ENCODE results near the gene C14orf132. TPM values are rescaled to one million over a fixed set of nuclear protein-coding genes. Genes with fewer than 3 reads are reported as not detected.

Gene C14orf132
- total RNA-seq, 4 donors from 2014 or later, result 3.0 to 13.5 (median 3.9) TPM

DNA sequence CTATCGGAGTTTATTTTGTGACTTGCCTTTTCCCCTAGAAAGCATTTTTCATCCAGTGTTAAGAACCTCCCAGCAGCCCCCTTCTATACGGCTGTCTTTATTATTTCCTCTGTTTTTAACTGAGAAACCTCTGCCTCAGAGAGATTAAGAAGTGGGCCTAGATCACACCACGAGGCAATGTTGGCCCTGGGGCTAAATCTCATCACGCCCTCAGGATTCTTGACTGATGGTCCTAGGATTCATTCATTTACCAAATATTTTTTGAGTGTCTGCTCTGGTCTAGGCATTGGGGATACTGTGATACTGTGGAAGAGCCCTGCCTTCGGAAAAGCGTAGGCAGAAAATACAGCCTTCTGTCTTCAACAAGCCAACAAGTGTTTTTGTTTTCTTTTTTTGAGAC is 42.1 kb downstream of the C14orf132 start:
- Histone ChIP-seq H3K9me3 (no peaks in the 10 kb centered on the region), H3K27me3 (no peaks in the 10 kb centered on the region), H3K27ac (no peak overlapping the region), H3K4me1 (peaks cover 6 to 45% (median 8%) of the 10 kb centered on the region in 3 donors), H3K36me3 (no peaks in the 10 kb centered on the region), H3K4me3 (no peak overlapping the region)
- no peak for TF ChIP-seq POLR2A (IDR thresholded peaks at IDR 0.05)
- TF ChIP-seq, protein P1, sequence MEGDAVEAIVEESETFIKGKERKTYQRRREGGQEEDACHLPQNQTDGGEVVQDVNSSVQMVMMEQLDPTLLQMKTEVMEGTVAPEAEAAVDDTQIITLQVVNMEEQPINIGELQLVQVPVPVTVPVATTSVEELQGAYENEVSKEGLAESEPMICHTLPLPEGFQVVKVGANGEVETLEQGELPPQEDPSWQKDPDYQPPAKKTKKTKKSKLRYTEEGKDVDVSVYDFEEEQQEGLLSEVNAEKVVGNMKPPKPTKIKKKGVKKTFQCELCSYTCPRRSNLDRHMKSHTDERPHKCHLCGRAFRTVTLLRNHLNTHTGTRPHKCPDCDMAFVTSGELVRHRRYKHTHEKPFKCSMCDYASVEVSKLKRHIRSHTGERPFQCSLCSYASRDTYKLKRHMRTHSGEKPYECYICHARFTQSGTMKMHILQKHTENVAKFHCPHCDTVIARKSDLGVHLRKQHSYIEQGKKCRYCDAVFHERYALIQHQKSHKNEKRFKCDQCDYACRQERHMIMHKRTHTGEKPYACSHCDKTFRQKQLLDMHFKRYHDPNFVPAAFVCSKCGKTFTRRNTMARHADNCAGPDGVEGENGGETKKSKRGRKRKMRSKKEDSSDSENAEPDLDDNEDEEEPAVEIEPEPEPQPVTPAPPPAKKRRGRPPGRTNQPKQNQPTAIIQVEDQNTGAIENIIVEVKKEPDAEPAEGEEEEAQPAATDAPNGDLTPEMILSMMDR (IDR thresholded peaks at IDR 0.05), result no peak
- WGBS, 2 donors, result 83 to 84% methylated on average over 6 of the region's 6 CpGs
- no peak for DNase-seq
- intact Hi-C loops (cut with DNase I), result no loop called here

DNA sequence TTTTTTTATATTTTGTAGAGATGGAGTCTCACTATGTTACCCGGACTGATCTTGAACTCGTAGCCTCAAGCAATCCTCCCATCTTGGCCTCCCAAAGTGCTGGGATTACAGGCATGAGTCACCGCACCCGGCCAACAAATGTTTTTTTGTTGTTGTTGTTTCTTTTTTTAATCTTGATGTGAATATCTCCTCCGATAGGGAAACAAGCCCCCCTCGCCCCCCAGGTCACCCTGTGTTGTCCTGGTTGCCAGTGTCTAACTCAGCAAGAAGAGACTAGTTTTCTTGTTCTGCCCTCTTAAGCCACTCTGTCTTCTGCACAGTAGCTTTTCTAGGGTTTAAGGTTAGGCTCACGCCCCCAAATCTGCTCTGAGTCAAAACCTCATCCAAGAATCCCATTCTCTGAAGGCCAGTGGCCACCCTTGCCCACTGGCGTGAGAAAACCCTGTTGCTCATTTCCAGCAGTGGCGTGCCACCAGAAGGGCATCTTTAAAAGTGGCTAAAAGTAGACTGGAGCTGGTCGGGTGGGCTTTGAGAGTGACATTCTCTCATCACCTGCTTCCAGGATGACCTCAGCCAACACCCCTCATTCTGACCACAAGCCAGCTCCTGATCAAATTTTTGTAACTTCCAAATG is 42.7 kb downstream of the C14orf132 start:
- H3K27ac ChIP-seq, result no peak overlapping the region
- no peak for TF ChIP-seq POLR2A (IDR thresholded peaks at IDR 0.05)
- TF ChIP-seq, protein P1 (IDR thresholded peaks at IDR 0.05), result no peak
- H3K9me3 ChIP-seq, result no peaks in the 10 kb centered on the region
- no peak for DNase-seq
- H3K4me3 ChIP-seq, result no peak overlapping the region
- WGBS, 2 donors, result 78 to 84% methylated on average over 8 to 10 of the region's 10 CpGs
- no peaks in the 10 kb centered on the region for H3K27me3 ChIP-seq
- peaks cover 6 to 51% (median 8%) of the 10 kb centered on the region in 3 donors for H3K4me1 ChIP-seq
- peaks cover 0 to 4% (median 0%) of the 10 kb centered on the region in 3 donors for H3K36me3 ChIP-seq
- intact Hi-C loops (cut with DNase I), result no loop called here

- no peak overlapping the region for H3K4me3 ChIP-seq
- peaks cover 0 to 12% (median 3%) of the 10 kb centered on the region in 3 donors for H3K36me3 ChIP-seq
- H3K4me1 ChIP-seq, result peaks cover 6 to 46% (median 8%) of the 10 kb centered on the region in 3 donors
- H3K27me3 ChIP-seq, result no peaks in the 10 kb centered on the region
- WGBS, 2 donors, result 84 to 92% methylated on average over 11 of the region's 11 CpGs
- no peak overlapping the region for H3K27ac ChIP-seq
- DNase-seq, result no peak
- no peak for TF ChIP-seq POLR2A (IDR thresholded peaks at IDR 0.05)
- TF ChIP-seq, protein P1 (IDR thresholded peaks at IDR 0.05), result no peak
- intact Hi-C loops (cut with DNase I), result no loop called here
- H3K9me3 ChIP-seq, result no peaks in the 10 kb centered on the region
Measured at GRCh38 chr14:96082420-96083300, 43.5 kb downstream of the C14orf132 start.

DNA sequence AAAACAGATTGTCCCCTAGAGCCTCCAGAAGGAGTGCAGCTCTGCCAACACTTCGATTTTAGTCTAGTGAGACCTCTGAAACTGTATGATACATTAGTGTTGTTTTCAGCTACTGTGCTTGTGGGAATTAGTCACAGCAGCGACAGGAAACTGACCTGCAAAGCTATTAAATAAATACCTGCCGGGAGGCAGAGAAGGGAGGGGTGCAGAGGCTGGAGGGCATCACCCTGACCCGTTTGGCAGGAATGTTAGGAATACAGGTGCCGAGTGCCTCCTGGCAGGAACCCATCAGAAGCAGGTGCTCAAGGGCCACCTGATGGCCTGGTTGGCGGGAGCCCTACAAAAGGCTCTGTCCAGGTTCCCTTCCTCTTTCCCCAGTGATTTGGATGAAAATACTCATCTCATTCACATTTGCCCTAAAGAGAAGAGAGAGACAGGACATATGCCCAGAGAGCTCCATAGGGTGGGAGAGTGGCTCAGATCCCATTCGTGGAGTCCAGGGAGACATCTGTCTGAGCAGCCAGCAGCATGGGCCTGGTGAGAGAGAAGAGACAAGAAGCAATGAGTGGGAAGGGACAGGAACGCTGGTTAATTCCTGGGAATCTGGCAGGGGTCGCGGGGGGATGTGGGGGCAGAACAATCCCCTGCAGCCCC is 44.6 kb downstream of the C14orf132 start:
- no peak overlapping the region for H3K27ac ChIP-seq
- H3K9me3 ChIP-seq, result no peaks in the 10 kb centered on the region
- 59 to 68% methylated on average over 7 to 9 of the region's 10 CpGs for WGBS, 2 donors
- H3K36me3 ChIP-seq, result peaks cover 0 to 23% (median 3%) of the 10 kb centered on the region in 3 donors
- H3K4me3 ChIP-seq, result no peak overlapping the region
- no peaks in the 10 kb centered on the region for H3K27me3 ChIP-seq
- intact Hi-C loops (cut with DNase I), result no loop called here
- H3K4me1 ChIP-seq, result peaks cover 0 to 35% (median 4%) of the 10 kb centered on the region in 3 donors
- TF ChIP-seq POLR2A (IDR thresholded peaks at IDR 0.05), result no peak
- TF ChIP-seq, protein P1 (IDR thresholded peaks at IDR 0.05), result no peak
- DNase-seq, result no peak

Data from esophagus squamous epithelium (tissue), 5 donors.